HepG2 (cell line): ENCODE measurements around the gene TET2. TPM values are rescaled to one million over a fixed set of nuclear protein-coding genes. Genes with fewer than 3 reads are reported as not detected.

ENCODE experiments used
- ATAC-seq: fragments of 200-7000 bp; cut with Tn5 transposase; 3 replicates; pipeline ENCODE4 v1.9.1; 2020; ENCODE audit warnings: mild to moderate bottlenecking, moderate library complexity
- BruUV-seq: library from RNA; stranded (reverse); fragments of 400-500 nt; replicated peaks from 2 replicates; lab custom pipeline; 2021; lab: Mats Ljungman, UMichigan
- CTCF ChIA-PET: fragments of 300-600 bp; formaldehyde crosslinking; extraction: SDS; loops from one replicate; lab custom pipeline; 2021; ENCODE audit warnings: low total read pairs, inconsistent platforms, low intra/inter-chr PET ratio; lab: Yijun Ruan, JAX
- POLR2A ChIA-PET: fragments of 350-600 bp; sonication (Branson Sonifier 250); formaldehyde crosslinking; loops from one replicate; lab custom pipeline; 2020; ENCODE audit warnings: antibody characterized with exemption, inconsistent platforms; lab: Yijun Ruan, JAX
- DNase-seq: peaks from one replicate; pipeline ENCODE4 v3.0.0-alpha.2; 2015; ENCODE audit warnings: low spot score
- FAIRE-seq: peaks from 3 replicates; lab custom pipeline; 2011; peaks lifted over from hg19 to GRCh38; lab: Jason Lieb, UNC
- H2AFZ ChIP-seq: one replicate; pipeline ENCODE4 v1.6.1; 2011; ENCODE audit warnings: low read length, inconsistent platforms
- H3K27ac ChIP-seq: fragments of 300-600 bp; 3 replicates; pipeline ENCODE4 v1.8.0; 2011; ENCODE audit warnings: mixed run types, mild to moderate bottlenecking, mixed read lengths, low read length, inconsistent platforms; ENCODE audit not compliant: insufficient read depth; ENCODE audit errors: extremely low read length
- H3K27me3 ChIP-seq, 2 experiments: fragments of 200-600 bp in 1 of 2; 2 replicates in 1 of 2; 3 replicates in 1 of 2; pipeline versions ENCODE4 v1.6.0 to v1.8.0; 2011; ENCODE audit warnings: low read length in 2 of 2, mild to moderate bottlenecking in 2 of 2, moderate library complexity in 2 of 2, inconsistent platforms in 1 of 2; ENCODE audit not compliant: insufficient read depth in 2 of 2, control insufficient read depth in 1 of 2
- H3K36me3 ChIP-seq, 2 experiments: fragments of 200-600 bp in 1 of 2; replicated peaks in 1 of 2; 2 replicates in 1 of 2; 3 replicates in 1 of 2; pipeline versions ENCODE4 v1.5.1 to v1.8.0; 2011; ENCODE audit warnings: low read length in 2 of 2, inconsistent platforms in 1 of 2; ENCODE audit not compliant: insufficient read depth in 2 of 2, control insufficient read depth in 1 of 2
- H3K4me1 ChIP-seq: 2 replicates; pipeline ENCODE4 v1.5.1; 2012; ENCODE audit warnings: low read length, inconsistent platforms; ENCODE audit not compliant: insufficient read depth
- H3K4me2 ChIP-seq: 2 replicates; pipeline ENCODE4 v1.6.0; 2011; ENCODE audit warnings: low read depth, low read length, inconsistent platforms
- H3K4me3 ChIP-seq, 3 experiments: fragments of 200-600 bp in 1 of 3; sonication (generic), shearing (Covaris generic) in 1 of 3; replicated peaks in 1 of 3; 2 replicates each; pipeline ENCODE4 v1.5.1; 2011 to 2016; ENCODE audit warnings: low read length in 3 of 3, inconsistent platforms in 2 of 3, low read depth in 2 of 3, mild to moderate bottlenecking in 2 of 3, control low read depth in 1 of 3, mixed read lengths in 1 of 3; ENCODE audit not compliant: insufficient read depth in 1 of 3
- H3K79me2 ChIP-seq: one replicate; pipeline ENCODE4 v1.6.1; 2011; ENCODE audit warnings: low read length, inconsistent platforms; ENCODE audit not compliant: insufficient read depth
- H3K9ac ChIP-seq: 2 replicates; pipeline ENCODE4 v1.6.0; 2011; ENCODE audit warnings: mild to moderate bottlenecking, low read depth, low read length, inconsistent platforms; ENCODE audit not compliant: insufficient read depth
- H3K9me3 ChIP-seq: 2 replicates; pipeline ENCODE4 v1.5.1; 2012; ENCODE audit warnings: mild to moderate bottlenecking, low read length
- H4K20me1 ChIP-seq: 2 replicates; pipeline ENCODE4 v1.6.0; 2011; ENCODE audit warnings: inconsistent platforms, mild to moderate bottlenecking, low read length, moderate library complexity; ENCODE audit not compliant: insufficient read depth
- ARID5B ChIP-seq: IDR thresholded peaks from 2 replicates; pipeline ENCODE4 v1.4.0; 2020; ENCODE audit warnings: mild to moderate bottlenecking, missing genetic modification reagents
- CENPBD1 ChIP-seq: sonication (generic); formaldehyde crosslinking; IDR thresholded peaks from 2 replicates; pipeline ENCODE4 v1.8.0; 2022; ENCODE audit warnings: missing genetic modification reagents, low read depth, mild to moderate bottlenecking, borderline replicate concordance
- HINFP ChIP-seq: sonication (generic); formaldehyde crosslinking; IDR thresholded peaks from 2 replicates; pipeline ENCODE4 v1.4.0; 2020; ENCODE audit warnings: low read depth, mild to moderate bottlenecking, missing genetic modification reagents
- HNRNPUL1 ChIP-seq: fragments of 200-400 bp; formaldehyde crosslinking; IDR thresholded peaks from 2 replicates; pipeline ENCODE4 v1.6.1; 2017; ENCODE audit warnings: low read depth, mild to moderate bottlenecking, low read length, moderate library complexity
- NFIB ChIP-seq: sonication (generic); formaldehyde crosslinking; IDR thresholded peaks from 2 replicates; pipeline ENCODE4 v1.9.0; 2021; ENCODE audit warnings: missing genetic modification reagents, mild to moderate bottlenecking, borderline replicate concordance
- ZNF350 ChIP-seq: sonication (generic); formaldehyde crosslinking; IDR thresholded peaks from 2 replicates; pipeline ENCODE4 v1.4.0; 2020; ENCODE audit warnings: mild to moderate bottlenecking, low read depth, missing genetic modification reagents, borderline replicate concordance
- ZNF451 ChIP-seq: sonication (generic); formaldehyde crosslinking; IDR thresholded peaks from 2 replicates; pipeline ENCODE4 v1.5.0; 2020; ENCODE audit warnings: mild to moderate bottlenecking, missing genetic modification reagents
- ZNF468 ChIP-seq: sonication (generic); formaldehyde crosslinking; IDR thresholded peaks from 2 replicates; pipeline ENCODE4 v1.8.0; 2022; ENCODE audit warnings: mild to moderate bottlenecking, moderate library complexity, missing genetic modification reagents
- ZNF674 ChIP-seq: sonication (generic); formaldehyde crosslinking; IDR thresholded peaks from 2 replicates; pipeline ENCODE4 v1.5.0; 2020; ENCODE audit warnings: low read depth, mild to moderate bottlenecking, missing genetic modification reagents
- WGBS: methylation state at CpG from one replicate; pipeline ENCODE4 v1.1.6; 2017; ENCODE audit warnings: low lambda C conversion rate; 5-methylcytosine and 5-hydroxymethylcytosine counted together
- in situ Hi-C: cut with HindIII; loops from 2 replicates; pipeline ENCODE4 v1.10.0; 2017; ENCODE audit warnings: low pct_unique_long_range_greater_than_20kb; ENCODE audit not compliant: extremely low pct_ligation_motif_present
- intact Hi-C: fragments of 100-400 bp; cut with micrococcal nuclease; formaldehyde crosslinking; loops from one replicate; pipeline ENCODE4 v1.10.0; 2022; ENCODE audit not compliant: unreplicated experiment
- polyA plus RNA-seq, 8 experiments: library from polyadenylated mRNA; depleted of rRNA in 3 of 8; stranded (reverse) in 7 of 8; unstranded in 1 of 8; fragments of >200 nt; fragmentation: Illumina TruSeq in 4 of 8; extraction: Trizol in 4 of 8; gene quantifications; 2 replicates each; pipeline versions ENCODE4 v1.2.1 to v1.2.3, GENCODE V29; 2011 to 2016; ENCODE audit warnings: low read depth in 4 of 8, missing spikeins in 1 of 8, mixed read lengths in 1 of 8; ENCODE audit not compliant: insufficient read depth in 1 of 8
- total RNA-seq, 5 experiments: library from RNA; depleted of rRNA; stranded (reverse); fragments of >200 nt; fragmentation: Illumina TruSeq; extraction: Trizol; gene quantifications; 2 replicates each; pipeline ENCODE4 v1.2.3, GENCODE V29; 2016; ENCODE audit warnings: low read depth in 1 of 5

The TET2 gene
- total and polyA plus RNA-seq, 2 of the 13 experiments (the other 11 are each of a cell fraction or from before 2014, with no cell fraction given): 4.7 to 4.8 TPM

- TF ChIP-seq NFIB (CRISPR knock-in tag) (no peak), CENPBD1 (CRISPR knock-in tag) (no peak), ZNF468 (CRISPR knock-in tag) (no peak)
- TF ChIP-seq, all 625 proteins: peak for 0
These were observed 64.2 kb downstream of the TET2 start (continued) for GRCh38 chr4:105210916-105211315.

- WGBS: 62% methylated on average over 4 of the region's 4 CpGs
- POLR2A ChIA-PET: no interaction called here
These were observed 69.1 kb downstream of the TET2 start for GRCh38 chr4:105215609-105216313.

More at GRCh38 chr4:105215609-105216313, 69.1 kb downstream of the TET2 start:
- no peaks in the 10 kb centered on the region for H4K20me1 ChIP-seq
- no peak overlapping the region for H3K9ac ChIP-seq
- in situ Hi-C loops (no loop called here), intact Hi-C loops (no loop called here)
- H3K4me1 ChIP-seq: peaks cover 8% of the 10 kb centered on the region
- no peaks in the 10 kb centered on the region for H3K9me3 ChIP-seq
- H3K4me2 ChIP-seq: no peak overlapping the region
- H3K79me2 ChIP-seq: no peaks in the 10 kb centered on the region
- no peaks in the 10 kb centered on the region for H3K27me3 ChIP-seq
- TF ChIP-seq ZNF451 (no peak), ZNF674 (no peak), ARID5B (CRISPR knock-in tag) (no peak), HNRNPUL1 (no peak), HINFP (CRISPR knock-in tag) (no peak), ZNF350 (CRISPR knock-in tag) (no peak)
- CTCF ChIA-PET: no interaction called here
- FAIRE-seq: no peak
- no peak for ATAC-seq
- H2AFZ ChIP-seq: no peak overlapping the region
- H3K27ac ChIP-seq: no peak overlapping the region
- BruUV-seq: no TSS peak
- H3K4me3 ChIP-seq: no peak overlapping the region
- H3K36me3 ChIP-seq: no peaks in the 10 kb centered on the region
- peak; percentile 7 for DNase-seq
